DMS79 (cell line): ENCODE data around the gene MYH6.
"Not testable (repeated sequence)": the region's sequence is repeated elsewhere in the genome, so short reads cannot be mapped to it uniquely, and the experiment has no call there.

Source experiments
- DNase-seq: peaks from one replicate; lab custom pipeline; 2025; lab: John Stamatoyannopoulos, UW

The MYH6 gene

GRCh38 chr14:23414254-23414653 lies 6.2 kb upstream of the MYH6 start:
- DNase-seq: no peak

GRCh38 chr14:23413681-23414080 lies 5.6 kb upstream of the MYH6 start:
- no peak for DNase-seq

GRCh38 chr14:23411563-23412525 lies 3.8 kb upstream of the MYH6 start:
- DNase-seq: no peak

GRCh38 chr14:23409966-23410635 lies 2.0 kb upstream of the MYH6 start:
- DNase-seq: no peak

GRCh38 chr14:23409475-23409874 lies 1.4 kb upstream of the MYH6 start:
- DNase-seq: no peak

GRCh38 chr14:23408307-23408630 lies 196 bp upstream of the MYH6 start:
- DNase-seq: no peak

GRCh38 chr14:23406725-23407355 lies 1.2 kb downstream of the MYH6 start:
- DNase-seq: no peak

- peak; percentile 57 for DNase-seq
These were observed 1.8 kb downstream of the MYH6 start for GRCh38 chr14:23406244-23406643.

GRCh38 chr14:23405516-23406025 lies 2.5 kb downstream of the MYH6 start:
- DNase-seq: no peak

GRCh38 chr14:23405096-23405495 lies 3.0 kb downstream of the MYH6 start:
- DNase-seq: no peak

GRCh38 chr14:23404331-23404900 lies 3.7 kb downstream of the MYH6 start:
- DNase-seq: no peak

- DNase-seq: no peak
These were observed 4.2 kb downstream of the MYH6 start for GRCh38 chr14:23403908-23404307.

GRCh38 chr14:23403139-23403438 lies 5.0 kb downstream of the MYH6 start:
- DNase-seq: no peak

GRCh38 chr14:23402296-23403138 lies 5.6 kb downstream of the MYH6 start:
- DNase-seq: no peak

GRCh38 chr14:23401291-23401690 lies 6.8 kb downstream of the MYH6 start:
- DNase-seq: no peak

- DNase-seq: not testable (repeated sequence)
These were observed 7.5 kb downstream of the MYH6 start for GRCh38 chr14:23400496-23401149.

- DNase-seq: no peak
These were observed 8.5 kb downstream of the MYH6 start for GRCh38 chr14:23399591-23399990.

GRCh38 chr14:23399136-23399535 lies 8.9 kb downstream of the MYH6 start:
- no peak for DNase-seq

- DNase-seq: peak; percentile 59
These were observed 9.7 kb downstream of the MYH6 start for GRCh38 chr14:23398348-23398747.

GRCh38 chr14:23396781-23397407 lies 11.2 kb downstream of the MYH6 start:
- no peak for DNase-seq

- no peak for DNase-seq
These were observed 11.9 kb downstream of the MYH6 start for GRCh38 chr14:23396126-23396525.
